ENCODE data around the gene IL4R. TPM values are rescaled to one million over a fixed set of nuclear protein-coding genes. Genes with fewer than 3 reads are reported as not detected.
"Not testable (repeated sequence)": the region's sequence is repeated elsewhere in the genome, so short reads cannot be mapped to it uniquely, and the experiment has no call there.

Gene IL4R
- total RNA-seq, 1 donor from 2014 or later, result 14.0 TPM

GRCh38 chr16:27288313-27288712, 25.5 kb upstream of the IL4R start:
- not testable (repeated sequence) for DNase-seq

GRCh38 chr16:27289669-27290068, 24.1 kb upstream of the IL4R start:
- no peak for DNase-seq

- DNase-seq, result no peak
These were observed 23.2 kb upstream of the IL4R start for GRCh38 chr16:27290562-27290961.

GRCh38 chr16:27291106-27291505, 22.7 kb upstream of the IL4R start:
- DNase-seq, result peak; percentile 25

GRCh38 chr16:27291722-27292240, 22.0 kb upstream of the IL4R start:
- DNase-seq, result peak; percentile 16

- DNase-seq, result no peak
These were observed 20.4 kb upstream of the IL4R start for GRCh38 chr16:27293343-27293742.

GRCh38 chr16:27298132-27298531, 15.6 kb upstream of the IL4R start:
- no peak for DNase-seq

- DNase-seq, result no peak
These were observed 12.4 kb upstream of the IL4R start for GRCh38 chr16:27301236-27301861.

- DNase-seq, result no peak
These were observed 11.6 kb upstream of the IL4R start for GRCh38 chr16:27302126-27302525.

- DNase-seq, result no peak
These were observed 10.3 kb upstream of the IL4R start for GRCh38 chr16:27303256-27304100.

GRCh38 chr16:27304102-27304501, 9.7 kb upstream of the IL4R start:
- DNase-seq, result no peak

GRCh38 chr16:27304881-27305745, 8.7 kb upstream of the IL4R start:
- no peak for DNase-seq

GRCh38 chr16:27305839-27306442, 7.8 kb upstream of the IL4R start:
- no peak for DNase-seq

GRCh38 chr16:27308792-27309191, 5.0 kb upstream of the IL4R start:
- DNase-seq, result no peak

- no peak for DNase-seq
These were observed 3.0 kb upstream of the IL4R start for GRCh38 chr16:27310576-27311447.

- no peak for DNase-seq
These were observed 2.3 kb upstream of the IL4R start for GRCh38 chr16:27311448-27311830.

- no peak for DNase-seq
These were observed 1.9 kb upstream of the IL4R start for GRCh38 chr16:27311897-27312303.

GRCh38 chr16:27312580-27313421, 973 bp upstream of the IL4R start:
- no peak for DNase-seq

- DNase-seq, result peak; percentile 76
These were observed 468 bp downstream of the IL4R start for GRCh38 chr16:27314161-27314723.

- no peak for DNase-seq
These were observed 1.2 kb downstream of the IL4R start for GRCh38 chr16:27314986-27315332.
